ENCODE measurements around the gene KRT78.
"Not testable (repeated sequence)": the region's sequence is repeated elsewhere in the genome, so short reads cannot be mapped to it uniquely, and the experiment has no call there.

Gene KRT78, protein sequence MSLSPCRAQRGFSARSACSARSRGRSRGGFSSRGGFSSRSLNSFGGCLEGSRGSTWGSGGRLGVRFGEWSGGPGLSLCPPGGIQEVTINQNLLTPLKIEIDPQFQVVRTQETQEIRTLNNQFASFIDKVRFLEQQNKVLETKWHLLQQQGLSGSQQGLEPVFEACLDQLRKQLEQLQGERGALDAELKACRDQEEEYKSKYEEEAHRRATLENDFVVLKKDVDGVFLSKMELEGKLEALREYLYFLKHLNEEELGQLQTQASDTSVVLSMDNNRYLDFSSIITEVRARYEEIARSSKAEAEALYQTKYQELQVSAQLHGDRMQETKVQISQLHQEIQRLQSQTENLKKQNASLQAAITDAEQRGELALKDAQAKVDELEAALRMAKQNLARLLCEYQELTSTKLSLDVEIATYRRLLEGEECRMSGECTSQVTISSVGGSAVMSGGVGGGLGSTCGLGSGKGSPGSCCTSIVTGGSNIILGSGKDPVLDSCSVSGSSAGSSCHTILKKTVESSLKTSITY

DNA sequence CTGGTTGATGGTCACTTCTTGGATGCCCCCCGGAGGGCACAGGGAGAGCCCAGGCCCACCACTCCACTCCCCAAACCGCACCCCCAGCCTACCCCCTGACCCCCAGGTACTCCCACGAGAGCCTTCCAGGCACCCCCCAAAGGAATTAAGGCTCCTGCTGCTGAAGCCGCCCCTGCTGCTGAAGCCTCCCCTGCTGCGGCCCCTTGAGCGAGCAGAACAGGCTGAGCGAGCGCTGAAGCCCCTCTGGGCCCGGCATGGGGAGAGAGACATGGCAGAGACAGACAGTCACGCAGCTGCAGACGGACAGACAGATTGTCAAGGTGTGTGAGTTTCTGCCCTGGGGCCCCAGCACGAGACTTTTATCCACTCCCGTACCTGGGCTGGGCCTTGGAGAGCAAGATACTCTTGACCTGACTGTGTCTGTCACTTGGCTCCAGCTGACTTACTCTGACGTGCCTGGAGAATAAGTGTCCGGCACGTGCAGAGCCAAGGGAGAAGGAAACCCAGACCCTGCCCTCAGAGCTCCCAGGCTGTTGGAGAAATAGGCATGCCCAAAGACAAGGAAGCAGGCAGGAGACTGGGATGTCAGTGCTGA, at the start of gene KRT78:
KRT78 (minus strand) TSS at position 334 of the 595 bp plus-strand sequence; CDS start at position 270, 64 bp downstream.
- no peak for DNase-seq

DNA sequence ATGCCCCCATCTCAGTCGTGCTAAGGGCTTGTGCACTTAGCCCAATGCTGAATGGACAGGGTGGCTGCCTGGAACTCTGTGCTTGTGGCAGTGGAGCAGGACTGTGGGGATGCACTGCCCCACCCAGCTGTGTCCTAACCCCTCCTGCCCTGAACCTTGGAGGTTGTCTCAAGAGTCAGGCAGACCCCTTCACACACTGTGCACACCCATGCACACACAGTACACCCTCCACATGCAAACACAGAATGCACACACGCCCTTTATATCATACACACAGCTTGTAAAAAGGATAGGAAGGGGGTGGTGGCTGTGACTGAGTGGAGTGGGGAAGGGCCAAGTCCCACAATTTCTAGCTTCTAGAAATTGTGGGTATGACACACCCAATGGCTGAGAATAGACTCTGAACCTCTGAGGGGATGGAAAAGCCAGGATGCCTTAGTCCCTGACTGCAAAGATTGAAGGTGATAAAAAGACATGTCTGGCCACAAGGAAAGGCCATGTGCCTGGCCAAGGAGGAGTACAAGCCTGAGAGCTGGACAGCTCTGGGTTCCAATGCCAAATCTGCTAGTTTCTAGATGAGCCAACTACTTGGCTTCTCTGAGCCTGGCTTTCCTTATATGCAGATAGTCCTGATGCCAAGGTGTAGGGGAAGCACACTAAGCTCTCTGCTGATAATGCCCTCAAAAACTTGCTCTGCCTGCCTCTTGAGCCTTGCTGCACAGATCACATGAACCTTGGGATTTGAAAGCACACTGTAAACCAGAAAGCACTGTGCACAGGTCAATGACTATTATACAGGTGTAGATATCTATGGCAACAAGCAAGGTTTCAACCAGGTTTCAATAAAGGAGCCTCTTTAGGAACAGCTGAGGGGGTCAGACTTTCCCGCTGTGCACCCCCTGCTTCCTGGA, 47.7 kb upstream of the KRT78 start:
- no peak for DNase-seq

DNA sequence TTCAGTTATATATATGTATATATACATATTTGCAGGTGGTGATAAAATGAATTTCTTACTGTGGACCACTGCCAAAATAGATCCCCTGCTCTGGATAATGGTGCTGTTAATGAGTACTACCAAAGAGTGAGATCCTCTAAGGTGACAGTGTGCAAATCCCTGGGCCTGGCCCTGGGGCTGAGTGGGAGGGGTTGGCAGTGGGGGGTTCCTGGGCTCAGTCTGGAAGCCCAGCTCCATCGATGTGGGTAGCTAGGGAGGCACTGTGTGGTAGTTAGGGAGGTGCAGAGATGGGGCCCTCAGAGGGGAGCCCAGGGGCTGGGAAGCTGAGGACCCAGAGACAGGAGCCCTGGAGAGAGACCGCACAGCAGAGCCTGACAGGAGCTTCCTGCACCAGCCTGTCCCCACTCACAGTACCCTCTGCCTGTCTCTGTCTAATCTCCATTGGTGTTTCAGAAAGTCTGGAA, 47.0 kb upstream of the KRT78 start:
- DNase-seq, result no peak

DNA sequence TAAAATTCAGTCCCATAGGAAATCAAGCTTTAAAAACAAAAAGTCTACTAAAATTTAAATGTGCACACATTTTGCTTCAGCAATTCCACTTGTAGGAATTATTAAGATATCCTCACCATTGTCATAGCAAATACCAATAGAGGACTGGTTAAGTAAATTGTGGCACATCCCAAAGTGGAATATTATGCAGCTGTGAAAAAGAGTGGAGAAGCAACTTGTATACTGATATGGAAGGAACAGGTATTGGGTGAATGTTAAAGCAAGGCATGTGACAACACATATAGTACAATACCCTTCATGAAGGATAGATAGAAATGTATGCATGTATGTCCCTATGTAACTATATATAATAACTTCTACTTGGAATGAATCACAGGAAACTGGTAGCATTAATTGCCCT, 44.2 kb upstream of the KRT78 start:
- DNase-seq, result no peak

DNA sequence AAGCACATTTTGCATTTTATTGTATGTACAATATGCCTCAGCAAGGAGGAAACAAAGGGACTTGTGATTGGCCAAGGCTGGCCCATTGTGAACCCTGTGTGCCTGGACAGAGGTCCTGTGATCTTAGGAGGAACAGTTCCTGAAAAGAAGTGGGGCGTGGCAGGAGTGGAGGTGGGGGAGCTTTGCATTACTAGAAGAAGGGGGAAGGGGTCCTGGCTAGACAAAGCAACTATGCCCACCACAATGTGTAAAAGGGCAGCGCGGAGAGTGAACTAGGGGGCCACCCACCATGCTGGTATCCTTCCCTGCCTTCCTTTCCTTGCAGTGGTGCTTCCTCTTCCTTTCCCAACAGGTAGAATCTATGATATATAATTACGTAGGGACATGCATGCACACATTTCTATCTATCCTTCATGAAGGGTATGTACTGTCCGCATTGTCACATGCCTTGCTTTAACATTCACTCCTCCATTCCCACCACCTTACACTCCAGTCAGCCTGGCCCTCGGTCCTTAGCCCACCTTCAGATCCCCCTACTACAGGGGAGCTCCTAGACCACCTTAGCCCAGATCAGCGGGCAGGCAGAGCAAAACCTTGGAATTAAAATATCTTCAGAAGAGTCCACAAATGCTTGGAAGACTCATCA, 43.5 kb upstream of the KRT78 start:
- DNase-seq, result no peak

DNA sequence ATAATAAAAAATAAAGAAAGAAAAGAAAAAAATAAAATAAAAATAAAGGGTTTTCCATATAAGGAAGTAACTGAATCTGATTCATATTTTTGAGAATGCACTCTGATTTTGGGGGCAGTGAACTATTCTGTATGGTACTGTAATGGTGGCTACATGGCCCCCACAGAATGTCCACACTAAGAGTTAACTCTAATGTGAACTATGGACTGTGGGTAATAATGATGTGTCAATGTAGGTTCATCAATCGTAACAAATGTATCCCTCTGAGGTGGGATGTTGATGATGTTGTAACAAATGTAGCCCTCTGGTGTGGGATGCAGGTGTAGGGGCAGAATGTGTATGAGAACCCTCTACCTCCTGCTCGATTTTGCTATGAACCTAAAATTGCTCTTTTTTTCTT, 42.2 kb upstream of the KRT78 start:
- DNase-seq, result no peak

DNA sequence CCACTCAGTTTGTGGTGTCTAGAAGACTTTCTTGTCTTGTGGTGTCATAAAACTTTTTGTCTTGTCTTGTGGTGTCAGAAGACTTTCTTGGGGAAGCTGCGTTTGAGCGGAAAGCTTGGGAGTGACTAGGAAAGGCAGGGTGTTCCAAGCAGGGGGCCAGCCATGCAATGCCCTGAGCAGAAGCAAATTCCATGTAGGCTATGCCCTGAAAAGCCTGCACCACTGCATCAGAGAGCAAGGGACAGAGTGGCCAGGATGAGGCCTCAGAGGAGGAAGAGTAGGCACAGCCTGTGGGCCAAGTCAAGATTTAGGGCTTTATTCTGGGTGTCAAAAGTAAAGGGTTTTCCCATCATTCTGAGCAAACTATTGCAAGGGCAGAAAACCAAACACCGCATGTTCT, 41.6 kb upstream of the KRT78 start:
- no peak for DNase-seq

DNA sequence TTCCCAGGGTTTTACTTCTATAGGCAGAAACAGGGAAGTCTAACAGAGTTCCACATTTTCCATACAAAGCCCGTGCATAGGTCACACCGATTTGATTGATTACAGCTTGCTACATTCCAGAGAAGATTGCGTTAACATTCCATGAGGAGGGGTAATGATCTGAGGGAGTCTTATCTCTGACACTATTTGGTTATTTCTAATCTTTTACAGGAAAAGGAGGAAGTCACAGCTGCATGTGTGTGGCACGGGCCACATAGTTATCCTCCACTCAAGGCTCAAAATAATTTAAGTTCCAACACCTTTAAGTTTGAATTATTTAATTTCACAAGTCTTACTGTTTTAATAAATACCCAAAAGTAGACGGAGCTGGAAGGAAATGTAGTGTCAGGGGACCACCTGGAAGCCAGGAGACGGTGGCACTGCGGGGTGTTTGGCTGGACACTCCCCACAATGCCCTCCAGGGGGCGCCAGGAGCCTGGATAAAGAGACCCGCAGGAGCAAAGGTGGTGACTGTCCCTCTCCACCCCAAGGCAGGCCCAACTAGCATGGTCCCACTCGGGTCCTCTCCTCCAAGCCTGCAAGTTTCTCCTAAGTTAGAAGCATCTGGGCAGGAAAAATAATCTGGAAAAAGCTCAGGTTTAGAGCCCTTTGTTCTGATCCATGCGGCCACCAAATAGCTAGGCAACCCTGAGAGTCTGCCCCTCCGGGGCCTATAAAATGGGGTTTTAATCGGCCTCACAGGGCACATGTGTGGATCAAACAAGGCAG, 35.9 kb upstream of the KRT78 start:
- peak; percentile 74 for DNase-seq

DNA sequence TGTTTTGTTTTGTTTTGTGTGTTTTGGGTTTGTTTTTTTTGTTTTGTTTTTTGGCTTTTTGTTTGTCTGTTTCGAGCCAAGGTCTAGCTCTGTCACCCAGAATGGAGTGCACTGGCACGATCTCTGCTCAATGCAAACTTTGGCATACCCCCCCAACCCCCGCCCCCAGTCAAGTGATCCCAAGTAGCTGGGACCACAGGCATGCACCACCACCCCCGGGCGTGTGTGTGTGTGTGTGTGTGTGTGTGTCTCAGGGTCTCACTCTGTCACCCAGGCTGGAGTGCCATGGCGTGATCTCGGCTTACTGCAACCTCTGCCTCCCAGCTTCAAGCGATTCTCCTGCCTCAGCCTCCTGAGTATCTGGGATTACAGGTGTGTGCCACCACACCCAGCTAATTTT, 31.7 kb upstream of the KRT78 start:
- DNase-seq, result not testable (repeated sequence)

DNA sequence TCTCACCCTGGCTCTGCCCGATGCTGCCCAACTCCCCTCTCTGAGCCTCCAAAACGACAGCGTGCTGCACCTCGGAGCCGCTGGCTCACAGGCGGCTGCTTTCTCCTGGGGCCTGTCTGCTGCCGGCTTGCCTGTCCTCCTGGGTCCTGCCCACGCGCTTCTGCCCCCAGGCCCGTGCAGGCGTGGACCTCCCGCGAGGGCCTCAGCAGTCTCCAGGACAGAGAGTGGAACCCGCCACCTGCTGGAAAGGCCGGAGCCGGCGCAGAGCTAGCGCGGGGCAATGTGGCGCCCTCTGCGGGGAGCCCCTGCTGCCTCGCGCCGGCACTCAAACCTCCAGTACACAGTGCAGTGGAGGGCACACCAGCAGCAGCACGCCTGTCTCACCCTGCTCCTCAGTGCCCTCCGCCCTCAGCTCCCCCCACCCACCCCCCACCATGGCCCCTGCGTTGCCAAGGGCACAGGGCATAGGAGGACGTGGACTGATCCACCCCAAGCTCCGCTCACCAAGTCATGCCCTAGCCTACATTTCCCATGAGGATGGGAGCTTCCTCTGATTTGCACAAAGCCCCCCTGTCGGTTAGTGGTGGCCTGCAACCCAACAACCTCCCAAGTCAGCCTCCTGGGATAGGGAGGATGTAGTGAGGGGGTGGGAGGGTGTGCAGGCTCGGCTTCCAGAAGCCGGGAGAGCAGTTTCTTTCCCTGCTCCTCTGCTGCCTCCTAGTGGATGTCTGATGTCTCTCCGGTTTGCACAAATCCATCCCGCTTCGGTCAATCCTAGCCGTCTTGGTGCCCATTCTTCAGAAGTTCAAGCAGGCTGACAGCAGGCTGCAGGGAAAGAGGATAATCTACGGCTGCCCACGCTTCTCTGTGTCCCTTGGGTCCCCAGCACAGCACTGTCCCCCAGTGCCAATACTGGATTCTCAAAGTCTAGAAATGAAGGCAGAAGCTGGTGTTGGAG, 30.9 kb upstream of the KRT78 start:
- peak; percentile 71 for DNase-seq

DNA sequence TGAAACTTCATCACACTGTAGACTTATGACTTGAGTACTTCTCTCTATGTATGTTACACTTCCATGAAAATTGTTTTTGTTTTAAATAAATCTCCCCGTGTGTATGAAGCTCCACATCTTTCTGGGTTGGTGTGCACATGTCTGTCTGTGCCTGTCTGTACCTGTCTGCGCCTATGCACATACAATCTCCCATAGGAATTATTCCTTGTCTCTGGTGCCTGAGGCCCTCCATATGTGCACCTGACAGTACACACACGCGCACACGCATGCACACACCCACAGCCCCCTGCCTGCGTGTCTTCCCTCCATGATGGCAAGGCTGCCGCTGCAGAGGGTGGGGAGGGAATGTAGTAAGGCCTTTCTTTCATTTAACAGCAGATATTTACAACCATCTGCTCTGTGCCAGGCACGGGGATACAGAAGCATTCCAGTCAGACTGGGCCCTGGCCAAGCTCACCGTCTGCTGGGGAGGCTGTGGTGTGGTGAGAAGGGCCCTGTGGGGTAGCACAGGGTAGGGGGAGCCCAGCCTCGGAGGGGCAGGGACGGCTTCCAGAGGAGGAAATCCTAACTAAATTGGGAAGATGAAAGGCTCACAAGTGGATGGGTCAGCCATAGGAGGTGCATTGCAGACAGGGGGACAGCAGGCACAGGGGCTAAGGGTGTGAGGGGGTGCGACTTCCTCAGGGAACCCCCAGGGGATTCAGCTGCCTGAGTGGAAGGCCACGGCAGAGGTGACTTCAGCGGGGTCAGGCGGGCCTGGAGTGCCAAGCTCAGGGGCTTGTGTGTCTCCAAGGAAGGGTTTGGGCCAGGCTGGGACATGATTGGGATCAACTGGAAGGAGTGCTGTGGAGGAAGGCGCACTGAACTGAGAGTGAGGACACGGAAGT, 30.0 kb upstream of the KRT78 start:
- DNase-seq, result no peak

DNA sequence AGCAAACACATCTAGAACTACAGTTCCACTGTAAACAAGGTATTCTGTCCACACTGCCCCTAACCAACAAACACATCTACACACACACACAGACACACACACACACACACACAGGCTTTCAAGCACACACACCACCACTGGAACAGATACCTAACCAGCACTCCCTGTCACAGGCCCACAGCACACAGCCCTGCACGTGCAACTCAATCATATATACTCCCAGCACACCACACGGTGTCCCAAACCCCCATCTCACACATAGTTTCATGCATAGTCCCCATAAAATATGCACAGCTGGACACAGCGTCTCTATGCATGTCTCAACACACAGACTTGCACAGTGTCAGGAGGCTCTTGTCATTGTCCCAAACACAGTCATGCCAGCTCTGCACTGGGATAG, 28.4 kb upstream of the KRT78 start:
- DNase-seq, result no peak

DNA sequence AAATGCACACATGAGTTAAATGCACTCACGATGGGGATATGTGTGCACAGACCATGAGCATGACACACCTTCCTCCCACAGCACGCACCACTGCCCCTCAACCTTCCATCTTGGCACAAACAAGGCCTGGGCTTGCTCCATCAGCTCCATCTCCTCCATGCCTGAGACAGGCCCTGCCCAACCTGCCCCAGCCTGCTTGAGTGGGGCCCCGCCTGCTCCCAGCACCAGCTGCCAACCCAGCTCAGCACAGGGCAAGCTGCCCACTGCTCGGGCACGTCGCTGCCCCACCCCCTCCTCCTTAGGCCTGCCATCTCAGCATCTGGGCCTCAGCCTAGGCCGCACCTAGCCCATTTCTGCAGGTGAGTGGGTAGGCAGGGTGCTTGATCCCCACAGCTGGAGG, 27.6 kb upstream of the KRT78 start:
- DNase-seq, result no peak

DNA sequence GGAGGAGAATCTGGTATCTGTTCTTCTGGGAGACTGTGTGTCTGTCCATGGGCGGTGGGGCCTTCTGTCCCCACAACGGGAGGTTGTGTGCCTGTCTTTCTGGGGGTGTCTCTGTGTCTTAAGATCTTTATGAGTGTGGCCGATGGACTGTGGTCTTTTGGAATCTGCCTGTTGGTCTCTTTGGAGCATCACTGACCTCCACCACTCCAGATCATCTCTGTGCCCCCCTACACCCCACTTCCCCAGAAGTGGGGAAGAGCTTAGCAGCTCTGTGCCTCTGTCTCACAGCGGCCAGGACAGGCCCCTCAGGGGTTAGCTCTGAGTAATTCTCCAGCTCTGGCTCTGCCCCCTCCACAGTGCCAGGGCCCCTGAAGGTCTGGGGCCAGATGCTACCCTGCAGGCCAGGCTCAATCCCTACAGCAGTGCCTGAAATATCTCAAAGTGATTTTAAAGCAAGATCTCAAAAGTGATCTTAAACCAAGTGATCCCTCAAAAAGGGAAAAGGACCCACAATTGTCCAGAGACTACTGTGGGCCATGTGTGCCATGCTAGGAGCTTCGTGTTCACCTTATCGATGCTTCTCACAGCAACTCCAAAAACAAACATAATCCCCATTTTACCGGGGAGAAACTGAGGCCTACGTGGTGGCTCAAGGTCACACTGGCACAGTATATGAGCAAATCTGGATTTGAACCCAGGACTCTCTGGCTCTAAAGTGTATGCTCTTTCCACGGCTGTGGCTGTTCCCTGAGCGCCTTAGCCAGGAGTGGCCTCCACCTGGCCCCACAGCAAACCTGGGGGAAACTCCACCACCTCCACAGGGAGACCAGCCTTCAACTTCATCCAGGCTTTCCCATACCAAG, 26.0 kb upstream of the KRT78 start:
- DNase-seq, result no peak

DNA sequence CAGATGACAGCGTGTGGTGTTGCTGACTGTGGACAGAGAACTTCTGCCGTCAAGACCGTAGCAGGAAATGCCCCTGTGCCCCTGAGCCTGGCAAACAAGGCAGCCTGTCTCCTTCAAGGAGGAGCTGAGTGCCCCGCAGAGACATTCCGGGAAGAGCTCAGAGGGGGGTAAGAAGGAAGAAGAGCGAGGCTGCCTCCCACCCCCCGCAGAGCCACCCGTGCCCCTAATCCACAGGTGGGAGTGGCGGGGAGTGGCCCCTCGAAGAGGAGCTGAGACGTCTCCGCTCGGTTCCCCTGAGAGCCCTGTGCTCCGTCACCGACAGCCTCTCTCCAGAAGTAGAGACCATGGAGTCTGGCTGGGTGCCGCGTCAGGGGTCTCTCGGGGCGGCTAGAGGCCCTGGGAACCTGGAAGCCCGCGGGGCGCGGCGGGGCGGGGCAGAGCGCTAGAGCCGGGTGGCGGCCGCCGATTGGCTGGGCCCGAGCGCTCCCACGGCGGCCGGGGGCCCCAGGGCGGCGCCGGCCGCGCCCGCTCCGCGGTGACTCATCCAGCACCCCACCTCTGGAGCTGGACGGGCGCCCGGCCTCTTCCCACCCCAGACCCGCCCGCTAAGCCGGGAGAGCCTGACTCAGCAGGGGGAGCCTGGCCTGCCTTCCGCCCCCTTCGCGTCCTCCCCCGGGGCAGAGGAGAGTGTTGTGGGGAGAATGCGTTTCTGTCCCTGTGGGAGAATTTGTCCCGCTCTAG, 25.2 kb upstream of the KRT78 start:
- peak; percentile 56 for DNase-seq

DNA sequence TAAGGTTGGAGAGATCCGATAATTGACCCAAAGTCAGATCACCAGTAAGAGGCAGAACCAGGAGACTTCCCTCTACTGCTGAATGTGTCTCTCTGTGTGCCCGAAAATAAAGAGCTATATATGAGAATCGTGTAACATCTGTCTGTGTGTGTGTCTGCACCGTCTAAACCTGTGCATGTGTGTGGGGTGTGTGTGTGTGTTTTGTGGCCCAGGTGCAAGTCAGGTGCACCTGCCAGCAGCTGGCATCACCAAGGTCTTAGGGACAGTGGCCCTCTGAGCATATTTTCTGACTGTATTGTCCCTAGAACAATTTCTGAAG, 24.7 kb upstream of the KRT78 start:
- DNase-seq, result no peak

DNA sequence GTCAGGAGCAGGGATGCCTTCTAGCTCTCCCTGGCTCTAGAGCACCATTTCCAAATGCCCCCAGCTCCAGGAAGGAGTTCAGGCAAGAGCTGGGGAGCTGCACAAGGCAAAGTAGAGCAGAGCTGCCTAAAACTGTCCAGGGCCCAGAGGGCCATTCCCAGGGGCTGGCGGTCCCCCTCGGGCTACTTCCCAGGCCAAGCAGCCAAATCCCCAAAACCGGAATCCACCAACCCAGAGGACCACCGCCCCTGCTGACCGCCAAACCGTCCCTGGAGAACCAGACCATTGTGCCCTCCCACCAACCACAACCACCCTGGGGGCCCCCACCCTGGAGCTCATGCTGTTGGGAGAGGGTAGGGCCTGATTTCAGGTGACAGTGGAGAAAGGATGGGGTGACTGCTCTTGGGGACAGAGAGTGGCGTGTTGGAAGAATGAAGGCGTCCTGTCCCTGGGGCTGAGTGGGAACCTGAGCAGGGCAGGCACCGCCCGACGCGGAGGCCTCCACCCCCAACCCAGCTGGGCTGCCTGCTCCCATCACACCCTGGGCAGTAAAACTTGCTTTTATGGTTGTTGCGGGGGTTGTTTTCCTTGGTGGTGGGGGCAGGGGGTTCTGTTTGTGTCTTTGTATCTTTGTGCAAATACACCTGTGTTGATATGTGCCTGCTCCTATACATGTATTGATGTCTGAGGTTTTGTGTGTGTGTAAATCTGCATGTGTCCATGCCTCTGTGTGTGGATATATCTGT, 24.0 kb upstream of the KRT78 start:
- DNase-seq, result no peak
